GM19240 (cell line): ENCODE results near the gene TENT5A.
"Not testable (repeated sequence)": the region's sequence is repeated elsewhere in the genome, so short reads cannot be mapped to it uniquely, and the experiment has no call there.

Experiments
- DNase-seq: peaks from one replicate; pipeline ENCODE4 v3.0.0; 2011; ENCODE audit warnings: low spot score; ENCODE audit not compliant: insufficient read length

TENT5A gene

GRCh38 chr6:81752084-81752920, at the start of gene TENT5A:
TSS of gene TENT5A (minus strand) at chr6:81752681. CDS start at chr6:81752141, 540 bp downstream.
- DNase-seq, result peak; percentile 46

- DNase-seq, result no peak
These were observed 49.0 kb upstream of the TENT5A start for GRCh38 chr6:81801489-81801888.

GRCh38 chr6:81800666-81801065, 48.2 kb upstream of the TENT5A start:
- no peak for DNase-seq

- DNase-seq, result no peak
These were observed 46.8 kb upstream of the TENT5A start for GRCh38 chr6:81799323-81799722.

GRCh38 chr6:81797591-81797990, 45.1 kb upstream of the TENT5A start:
- DNase-seq, result no peak

GRCh38 chr6:81795890-81796289, 43.4 kb upstream of the TENT5A start:
- no peak for DNase-seq

GRCh38 chr6:81793821-81794475, 41.5 kb upstream of the TENT5A start:
- no peak for DNase-seq

GRCh38 chr6:81792826-81793225, 40.3 kb upstream of the TENT5A start:
- no peak for DNase-seq

- DNase-seq, result no peak
These were observed 39.3 kb upstream of the TENT5A start for GRCh38 chr6:81791756-81792155.

- no peak for DNase-seq
These were observed 37.6 kb upstream of the TENT5A start for GRCh38 chr6:81790034-81790433.

GRCh38 chr6:81789291-81789690, 36.8 kb upstream of the TENT5A start:
- no peak for DNase-seq

- no peak for DNase-seq
These were observed 36.3 kb upstream of the TENT5A start for GRCh38 chr6:81788748-81789147.

GRCh38 chr6:81787313-81788068, 35.0 kb upstream of the TENT5A start:
- DNase-seq, result no peak

GRCh38 chr6:81786150-81786549, 33.7 kb upstream of the TENT5A start:
- no peak for DNase-seq

GRCh38 chr6:81785377-81785776, 32.9 kb upstream of the TENT5A start:
- DNase-seq, result no peak

GRCh38 chr6:81783893-81784292, 31.4 kb upstream of the TENT5A start:
- DNase-seq, result no peak

- DNase-seq, result no peak
These were observed 29.1 kb upstream of the TENT5A start for GRCh38 chr6:81781624-81782023.

GRCh38 chr6:81777586-81778268, 25.2 kb upstream of the TENT5A start:
- no peak for DNase-seq

- not testable (repeated sequence) for DNase-seq
These were observed 23.7 kb upstream of the TENT5A start for GRCh38 chr6:81776219-81776618.

- DNase-seq, result no peak
These were observed 22.1 kb upstream of the TENT5A start for GRCh38 chr6:81774542-81774941.

- no peak for DNase-seq
These were observed 21.4 kb upstream of the TENT5A start for GRCh38 chr6:81773887-81774286.
